Ishikawa (cell line): ENCODE results near the gene SH3BP5L.

Experiments
- CEBPB ChIP-seq: IDR thresholded peaks from 2 replicates; pipeline ENCODE4 v1.6.1; 2012
- CREB1 ChIP-seq: IDR thresholded peaks from 2 replicates; pipeline ENCODE4 v1.6.1; 2012; ENCODE audit warnings: low read depth
- EGR1 ChIP-seq: IDR thresholded peaks from 2 replicates; pipeline ENCODE4 v1.6.1; 2012
- EP300 ChIP-seq: IDR thresholded peaks from 2 replicates; pipeline ENCODE4 v1.6.1; 2012; ENCODE audit warnings: borderline replicate concordance
- FOXM1 ChIP-seq: IDR thresholded peaks from 2 replicates; pipeline ENCODE4 v1.6.1; 2012; ENCODE audit warnings: low read depth, borderline replicate concordance
- NFIC ChIP-seq: IDR thresholded peaks from 2 replicates; pipeline ENCODE4 v1.6.1; 2012
- RAD21 ChIP-seq: IDR thresholded peaks from 2 replicates; pipeline ENCODE4 v1.6.1; 2012; ENCODE audit warnings: low read depth
- REST ChIP-seq: IDR thresholded peaks from 2 replicates; pipeline ENCODE4 v1.6.1; 2012; ENCODE audit warnings: low read depth, mild to moderate bottlenecking
- TAF1 ChIP-seq: IDR thresholded peaks from 2 replicates; pipeline ENCODE4 v1.6.1; 2012; ENCODE audit warnings: low read depth, mild to moderate bottlenecking
- TCF12 ChIP-seq: IDR thresholded peaks from 2 replicates; pipeline ENCODE4 v1.6.1; 2012; ENCODE audit warnings: low read depth
- TEAD4 ChIP-seq: IDR thresholded peaks from 2 replicates; pipeline ENCODE4 v1.6.1; 2012
- USF1 ChIP-seq: IDR thresholded peaks from 2 replicates; pipeline ENCODE4 v1.6.1; 2012
- YY1 ChIP-seq: IDR thresholded peaks from 2 replicates; pipeline ENCODE4 v1.6.1; 2012; ENCODE audit warnings: low read depth
- ZBTB7A ChIP-seq: IDR thresholded peaks from 2 replicates; pipeline ENCODE4 v1.6.1; 2012; ENCODE audit warnings: low read depth
- TF ChIP-seq, protein P1 (sequence below): IDR thresholded peaks from 2 replicates; pipeline ENCODE4 v1.6.1; 2012

SH3BP5L gene

GRCh38 chr1:248872752-248873408 is 47.2 kb upstream of the SH3BP5L start:
- TF ChIP-seq REST (no peak), RAD21 (no peak), TCF12 (no peak), CREB1 (no peak), FOXM1 (no peak), ZBTB7A (no peak), EP300 (no peak), USF1 (no peak), TAF1 (peak; percentile 9; the same call in 1 of the 2 replicates), YY1 (no peak), NFIC (no peak), EGR1 (peak; percentile 49), TEAD4 (no peak), CEBPB (no peak)
- TF ChIP-seq, protein P1, sequence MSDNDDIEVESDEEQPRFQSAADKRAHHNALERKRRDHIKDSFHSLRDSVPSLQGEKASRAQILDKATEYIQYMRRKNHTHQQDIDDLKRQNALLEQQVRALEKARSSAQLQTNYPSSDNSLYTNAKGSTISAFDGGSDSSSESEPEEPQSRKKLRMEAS: peak; percentile 33; the same call in 1 of the 2 replicates

GRCh38 chr1:248871837-248872401 is 46.2 kb upstream of the SH3BP5L start:
- TF ChIP-seq, protein P1: no peak
- TF ChIP-seq CREB1 (no peak), FOXM1 (no peak), TEAD4 (no peak), NFIC (no peak), CEBPB (no peak)

GRCh38 chr1:248862998-248863881 is 37.5 kb upstream of the SH3BP5L start:
- TF ChIP-seq NFIC (0 out of 2 replicates have a peak, but pooled peaks have one; percentile 5), ZBTB7A (0 out of 2 replicates have a peak, but pooled peaks have one; percentile 49), YY1 (no peak), TAF1 (peak; percentile 38; the same call in 1 of the 2 replicates)
- TF ChIP-seq, protein P1: peak; percentile 41; the same call in 1 of the 2 replicates

GRCh38 chr1:248862695-248862997 is 36.9 kb upstream of the SH3BP5L start:
- TF ChIP-seq EGR1: no peak
- no peak for TF ChIP-seq CREB1
- no peak for TF ChIP-seq RAD21
- no peak for TF ChIP-seq TEAD4
- no peak for TF ChIP-seq FOXM1
- TF ChIP-seq, protein P1: no peak
- no peak for TF ChIP-seq TCF12
- no peak for TF ChIP-seq EP300
- TF ChIP-seq YY1: no peak
- no peak for TF ChIP-seq ZBTB7A
- TF ChIP-seq REST: no peak
- TF ChIP-seq USF1: no peak
- TF ChIP-seq NFIC: no peak

- TF ChIP-seq FOXM1: no peak
- no peak for TF ChIP-seq YY1
- no peak for TF ChIP-seq CREB1
- TF ChIP-seq TAF1: no peak
- TF ChIP-seq USF1: no peak
- no peak for TF ChIP-seq NFIC
- TF ChIP-seq, protein P1: no peak
- no peak for TF ChIP-seq REST
- TF ChIP-seq TEAD4: no peak
- no peak for TF ChIP-seq CEBPB
- TF ChIP-seq TCF12: no peak
- TF ChIP-seq EP300: no peak
- no peak for TF ChIP-seq ZBTB7A
- no peak for TF ChIP-seq RAD21
- no peak for TF ChIP-seq EGR1
Measured at GRCh38 chr1:248861616-248862015, 35.9 kb upstream of the SH3BP5L start.
